Gastrocnemius medialis (tissue), 4 donors: ENCODE data around the gene CXCL8. TPM values are rescaled to one million over a fixed set of nuclear protein-coding genes. Genes with fewer than 3 reads are reported as not detected.

ENCODE experiments used
- ATAC-seq, 2 donors: fragments of 150-250 bp; one replicate each; pipeline ENCODE4 v1.9.1; 2016
- DNase-seq, 2 donors: peaks; one replicate each; pipeline ENCODE4 v3.0.0-alpha.2; 2019
- H3K27ac ChIP-seq, 4 donors: fragments of 200-600 bp; sonication (generic); 1 replicate in 1 of 4; 2 replicates in 3 of 4; pipeline ENCODE4 v1.5.1; 2016 to 2018; ENCODE audit warnings: mild to moderate bottlenecking in 2 of 4, moderate library complexity in 1 of 4
- H3K27me3 ChIP-seq, 3 donors: fragments of 200-600 bp; sonication (generic) in 2 of 3; 1 replicate in 1 of 3; 2 replicates in 2 of 3; pipeline versions ENCODE4 v1.5.1 to v1.6.0; 2016 to 2019; ENCODE audit warnings: mild to moderate bottlenecking in 1 of 3, moderate library complexity in 1 of 3
- H3K36me3 ChIP-seq, 2 donors: fragments of 200-600 bp; sonication (generic) in 1 of 2; one replicate each; pipeline ENCODE4 v1.5.1; 2017 to 2018
- H3K4me1 ChIP-seq, 2 donors: fragments of 200-600 bp; sonication (generic) in 1 of 2; one replicate each; pipeline ENCODE4 v1.5.1; 2016 to 2017; ENCODE audit warnings: mild to moderate bottlenecking in 2 of 2
- H3K4me3 ChIP-seq, 4 donors: fragments of 200-600 bp; sonication (generic) in 3 of 4; 1 replicate in 1 of 4; 2 replicates in 3 of 4; pipeline ENCODE4 v1.5.1; 2016 to 2019; ENCODE audit warnings: mild to moderate bottlenecking in 2 of 4
- H3K9me3 ChIP-seq, 3 donors: fragments of 200-600 bp; sonication (generic) in 2 of 3; 1 replicate in 1 of 3; 2 replicates in 2 of 3; pipeline ENCODE4 v1.5.1; 2016 to 2019
- CTCF ChIP-seq, 5 experiments: fragments of 450-650 bp in 3 of 5; fragments of 200-600 bp in 2 of 5; sonication (generic) in 2 of 5; IDR thresholded peaks in 4 of 5; conservative IDR thresholded peaks in 1 of 5; 1 replicate in 4 of 5; 2 replicates in 1 of 5; pipeline ENCODE4 v1.5.1; 2016 to 2019; ENCODE audit warnings: antibody characterized with exemption in 5 of 5, mild to moderate bottlenecking in 3 of 5, moderate library complexity in 3 of 5
- POLR2A ChIP-seq, 2 donors: fragments of 450-650 bp; IDR thresholded peaks; one replicate each; pipeline ENCODE4 v1.6.1; 2017; ENCODE audit warnings: antibody characterized with exemption in 2 of 2, mild to moderate bottlenecking in 2 of 2, moderate library complexity in 2 of 2
- in situ Hi-C, 4 donors: fragments of 200-750 bp; cut with MboI; loops; one replicate each; pipeline versions ENCODE4 v1.15.0 to v1.8.0; 2017; ENCODE audit warnings: low sequenced_read_pairs in 4 of 4
- intact Hi-C: fragments of 100-400 bp; cut with DNase I; formaldehyde crosslinking; loops from one replicate; pipeline ENCODE4 v1.15.1; 2023; ENCODE audit warnings: low total_unique reads
- total RNA-seq, 4 donors: library from RNA; depleted of rRNA; stranded (reverse); fragments of >200 nt; gene quantifications; one replicate each; pipeline versions ENCODE4 v1.1.0 to v1.2.3, GENCODE V29; 2016

CXCL8 gene
- total RNA-seq, 4 donors from 2014 or later, result 0.22 to 1.9 (median 1.3) TPM

GRCh38 chr4:73777612-73778011 is 37.2 kb downstream of the CXCL8 start:
- Histone ChIP-seq H3K4me1 (peaks cover 0 to 7% of the 10 kb centered on the region in 2 donors), H3K9me3 (no peaks in the 10 kb centered on the region), H3K27me3 (no peaks in the 10 kb centered on the region), H3K27ac (no peak overlapping the region), H3K36me3 (no peaks in the 10 kb centered on the region), H3K4me3 (no peak overlapping the region)
- intact Hi-C loops, result loop anchor here (5.0 kb wide), 1 partner anchor 55 kb away; no protein-coding TSS in a partner anchor
- TF ChIP-seq CTCF (IDR thresholded peaks at IDR 0.05 in 4 of 5, conservative IDR thresholded peaks at IDR 0.05 in 1 of 5) (no peak), POLR2A (IDR thresholded peaks at IDR 0.05) (no peak)
- DNase-seq (peak in 1 of 2 donors; percentile 23), ATAC-seq (peak; percentile 62 to 64)
- in situ Hi-C loops, result no loop called here

- in situ Hi-C loops, result no loop called here
- no peak for TF ChIP-seq POLR2A (IDR thresholded peaks at IDR 0.05)
- TF ChIP-seq CTCF (IDR thresholded peaks at IDR 0.05 in 4 of 5, conservative IDR thresholded peaks at IDR 0.05 in 1 of 5), result no peak
- no peak overlapping the region for H3K4me3 ChIP-seq
Observed at GRCh38 chr4:73780243-73780642, 39.9 kb downstream of the CXCL8 start.

GRCh38 chr4:73780834-73781233 is 40.5 kb downstream of the CXCL8 start:
- no peak overlapping the region for H3K27ac ChIP-seq
- H3K27me3 ChIP-seq, result no peaks in the 10 kb centered on the region
- ATAC-seq (no peak), DNase-seq (no peak)
- no peak overlapping the region for H3K4me3 ChIP-seq
- in situ Hi-C loops (no loop called here), intact Hi-C loops (no loop called here)
- TF ChIP-seq CTCF (IDR thresholded peaks at IDR 0.05 in 4 of 5, conservative IDR thresholded peaks at IDR 0.05 in 1 of 5), result no peak
- TF ChIP-seq POLR2A (IDR thresholded peaks at IDR 0.05), result no peak
- peaks cover 0 to 2% of the 10 kb centered on the region in 2 donors for H3K4me1 ChIP-seq
- no peaks in the 10 kb centered on the region for H3K9me3 ChIP-seq
- no peaks in the 10 kb centered on the region for H3K36me3 ChIP-seq

More at GRCh38 chr4:73780243-73780642, 39.9 kb downstream of the CXCL8 start:
- no peak for DNase-seq
- no peaks in the 10 kb centered on the region for H3K36me3 ChIP-seq
- no peaks in the 10 kb centered on the region for H3K27me3 ChIP-seq
- intact Hi-C loops, result no loop called here
- H3K9me3 ChIP-seq, result no peaks in the 10 kb centered on the region
- no peak for ATAC-seq
- H3K27ac ChIP-seq, result no peak overlapping the region
- peaks cover 0 to 7% of the 10 kb centered on the region in 2 donors for H3K4me1 ChIP-seq

GRCh38 chr4:73788411-73788810 is 48.0 kb downstream of the CXCL8 start:
- intact Hi-C loops, result no loop called here

More at GRCh38 chr4:73788411-73788810, 48.0 kb downstream of the CXCL8 start:
- TF ChIP-seq POLR2A (IDR thresholded peaks at IDR 0.05), result no peak
- TF ChIP-seq CTCF (IDR thresholded peaks at IDR 0.05 in 4 of 5, conservative IDR thresholded peaks at IDR 0.05 in 1 of 5), result no peak
- Histone ChIP-seq H3K36me3 (no peaks in the 10 kb centered on the region), H3K4me1 (no peaks in the 10 kb centered on the region), H3K27me3 (no peaks in the 10 kb centered on the region), H3K9me3 (no peaks in the 10 kb centered on the region), H3K4me3 (no peak overlapping the region), H3K27ac (no peak overlapping the region)
- DNase-seq (no peak), ATAC-seq (no peak)
- in situ Hi-C loops, result no loop called here

Other genes with a start within 250 kb of the CXCL8 start
- under 1 TPM in 2 of 4 donors, not detected in 2; 0.15 to 0.27 TPM for gene RASSF6, start 120.1 kb upstream of the CXCL8 start, total RNA-seq
- 1 to 10 TPM in 1 of 4 donors, not detected in 3; 3.7 TPM for gene CXCL6, start 96.1 kb downstream of the CXCL8 start, total RNA-seq
- not detected for gene PF4V1, start 112.7 kb downstream of the CXCL8 start, total RNA-seq
- gene CXCL1, start 128.8 kb downstream of the CXCL8 start, total RNA-seq, result 1 to 10 TPM in 2 of 4 donors, not detected in 2; 2.7 to 3.2 TPM
- gene PF4, start 241.5 kb downstream of the CXCL8 start, total RNA-seq, result not detected
- gene PPBP, start 247.6 kb downstream of the CXCL8 start, total RNA-seq, result not detected